ENCODE data around the gene RBBP8NL.
"Not testable (repeated sequence)": the region's sequence is repeated elsewhere in the genome, so short reads cannot be mapped to it uniquely, and the experiment has no call there.

The RBBP8NL gene

DNA sequence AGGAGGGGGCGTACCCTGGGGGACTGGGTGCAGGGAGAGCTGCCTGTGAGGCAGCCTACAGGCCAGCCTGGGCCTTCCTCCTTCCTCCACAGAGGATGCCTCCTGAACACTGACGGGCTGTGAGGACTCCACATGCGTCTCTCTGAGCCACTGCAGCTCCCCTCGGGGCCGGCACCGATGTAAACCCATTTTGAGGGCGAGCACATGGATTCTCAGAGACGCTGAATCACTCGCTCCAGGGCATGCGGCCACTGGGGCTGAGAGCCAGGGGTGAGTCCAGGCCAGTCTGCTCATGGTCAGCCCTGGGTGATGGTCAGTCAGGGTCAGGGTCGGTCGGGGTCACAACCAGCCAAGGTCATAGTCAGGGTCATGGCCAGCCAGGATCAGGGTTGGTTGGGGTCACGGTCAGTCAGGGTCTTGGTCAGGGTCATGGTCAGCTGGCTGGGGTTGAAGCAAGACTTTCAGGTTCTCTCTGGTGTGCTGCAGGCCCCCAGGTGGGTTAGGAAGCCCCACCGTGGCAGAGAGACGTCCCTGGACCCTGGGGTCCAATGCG, 14.7 kb upstream of the RBBP8NL start:
- no peak for DNase-seq

DNA sequence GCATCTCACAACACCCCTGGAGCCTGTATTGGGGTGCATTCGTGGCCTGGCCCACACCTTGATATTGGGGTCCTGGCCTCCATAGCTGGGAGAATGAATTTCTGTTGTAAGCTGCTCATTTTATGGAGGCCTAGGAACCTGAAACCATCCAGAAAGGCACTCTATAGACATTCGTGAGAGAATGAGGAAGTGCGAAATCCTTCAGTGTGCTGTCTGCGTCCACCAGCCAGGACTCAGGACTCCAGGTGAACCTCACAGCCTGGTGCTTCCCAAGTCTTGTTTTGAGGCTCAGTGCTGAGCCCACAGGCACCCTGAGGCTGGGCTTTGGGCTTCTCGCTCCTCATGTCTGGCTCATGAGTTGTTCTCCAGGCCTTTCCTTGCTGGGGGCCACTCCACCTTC, 11.9 kb upstream of the RBBP8NL start:
- no peak for DNase-seq

DNA sequence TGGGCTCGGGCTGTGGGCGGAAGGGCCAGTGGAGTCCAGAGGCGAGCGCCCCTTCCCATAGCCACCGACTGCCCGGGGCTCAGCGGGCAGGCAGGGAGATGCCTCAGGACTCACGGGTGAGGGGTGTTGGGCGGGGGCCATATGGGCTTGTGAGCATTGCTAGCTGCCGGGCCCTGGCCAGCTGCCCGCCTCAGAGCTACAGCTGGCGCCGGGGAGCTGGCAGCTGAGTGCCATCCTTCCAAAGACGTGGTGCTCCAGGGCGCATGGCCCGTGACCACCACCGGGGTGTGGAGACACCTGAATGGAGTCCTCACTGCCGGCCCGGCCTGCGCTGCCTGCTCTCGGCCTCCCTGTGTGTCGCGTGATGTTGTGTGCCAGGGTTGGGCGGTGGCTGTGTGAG, 10.6 kb upstream of the RBBP8NL start:
- no peak for DNase-seq

DNA sequence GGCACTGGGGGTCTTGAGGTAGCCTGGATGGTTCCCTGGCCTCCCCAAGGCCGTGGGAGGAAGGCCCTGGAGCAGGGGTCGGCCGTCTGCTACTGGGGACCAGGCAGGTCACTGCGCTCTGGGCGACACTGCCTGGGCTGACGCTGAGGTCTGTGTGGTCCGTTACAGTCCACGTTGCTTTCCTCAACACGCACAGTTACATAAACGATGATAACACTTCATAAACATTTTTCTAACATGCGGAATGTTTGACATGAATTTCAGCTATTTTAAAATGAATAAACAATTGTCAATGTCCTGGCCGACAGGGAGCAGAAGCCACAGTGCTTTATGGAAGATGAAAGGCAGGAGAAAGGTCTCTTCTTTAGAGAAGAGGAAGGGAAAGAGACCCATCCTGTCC, 10.2 kb upstream of the RBBP8NL start:
- no peak for DNase-seq

DNA sequence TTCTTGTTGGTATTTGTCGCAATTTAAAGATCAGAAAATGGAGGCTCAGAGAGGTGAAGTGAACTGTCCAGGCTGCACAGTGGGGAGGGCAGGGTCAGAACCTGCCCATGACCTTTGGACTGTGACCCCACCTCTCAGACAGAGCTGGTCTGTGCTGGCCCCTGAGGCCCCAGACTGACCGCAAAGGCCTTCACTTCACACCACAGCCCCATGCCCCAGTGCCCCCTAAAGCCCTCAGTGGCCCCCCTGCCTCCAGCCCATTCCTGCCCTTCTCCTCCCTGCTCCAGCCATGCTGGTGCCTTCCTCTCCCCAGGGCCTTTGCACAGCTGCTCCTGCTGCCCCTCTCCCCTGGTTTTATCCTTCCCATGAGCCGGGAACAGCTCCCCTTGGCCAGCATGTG, 9.4 kb upstream of the RBBP8NL start:
- DNase-seq: no peak

DNA sequence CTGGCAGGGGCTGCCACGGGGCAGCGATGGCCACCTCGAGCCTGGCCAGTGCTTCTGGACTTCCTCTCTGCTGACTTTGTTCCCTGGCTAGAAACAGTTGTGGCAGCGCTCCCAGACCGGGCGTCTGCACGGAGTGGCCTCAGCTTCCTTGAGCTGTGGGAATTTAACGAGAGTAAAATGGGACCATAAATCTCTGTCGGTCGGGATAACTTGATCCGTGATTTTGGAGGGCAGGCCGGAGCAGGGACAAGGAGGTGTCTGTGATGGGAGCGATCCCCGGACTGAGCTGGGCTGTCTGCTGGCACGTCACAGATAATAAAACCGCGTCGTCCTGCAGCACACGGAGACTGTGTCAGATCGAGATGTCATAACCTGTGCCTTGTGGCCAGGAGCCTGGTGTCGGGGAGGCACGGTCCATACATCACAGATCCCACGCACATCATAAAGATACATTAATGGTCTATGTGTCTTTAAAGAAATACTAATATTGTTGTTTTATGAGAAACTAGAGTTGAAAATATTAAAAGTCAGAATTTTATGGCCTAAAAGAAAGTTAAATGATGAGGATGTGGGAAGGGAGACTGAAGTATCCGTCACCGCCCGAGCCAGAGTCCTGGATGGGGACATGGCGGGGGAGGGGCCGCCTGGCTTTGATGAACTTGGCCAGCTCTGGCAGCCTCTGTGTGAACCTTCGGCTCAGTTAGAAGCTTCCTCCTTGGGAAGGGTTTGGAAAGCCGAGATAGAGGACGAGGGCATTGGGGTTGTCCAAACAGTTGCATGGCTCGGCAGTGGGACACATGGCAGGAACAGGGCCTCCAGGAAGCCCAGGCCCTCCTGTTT, 6.5 kb upstream of the RBBP8NL start:
- DNase-seq: peak; percentile 16

DNA sequence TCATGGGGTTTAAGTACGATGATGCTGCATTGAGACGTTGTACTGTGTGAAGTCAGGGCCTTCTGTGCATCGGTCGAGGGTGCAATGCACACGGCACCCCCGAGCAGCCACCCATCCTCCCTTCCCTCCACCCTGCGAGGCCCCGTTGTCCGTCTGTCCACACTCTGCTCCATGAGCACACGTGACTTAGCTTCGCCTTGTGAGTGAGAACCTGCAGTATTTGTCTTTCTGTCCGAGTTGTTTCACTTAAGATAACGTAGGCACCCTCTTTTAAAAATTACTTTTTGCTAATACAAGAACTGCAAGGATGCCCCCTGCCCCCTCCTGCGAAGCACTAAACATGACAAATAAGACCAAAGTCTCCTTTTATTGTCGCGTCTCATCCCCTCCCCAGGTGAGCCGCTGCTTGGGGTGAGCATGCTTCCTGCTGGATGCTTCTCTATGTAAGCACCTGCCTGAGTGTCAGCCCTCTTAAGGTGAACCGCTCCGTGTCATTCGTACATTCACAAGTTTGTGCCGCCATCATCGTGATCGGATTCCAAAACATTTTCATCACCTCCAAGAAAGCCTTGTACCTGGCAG, 3.6 kb upstream of the RBBP8NL start:
- DNase-seq: no peak

DNA sequence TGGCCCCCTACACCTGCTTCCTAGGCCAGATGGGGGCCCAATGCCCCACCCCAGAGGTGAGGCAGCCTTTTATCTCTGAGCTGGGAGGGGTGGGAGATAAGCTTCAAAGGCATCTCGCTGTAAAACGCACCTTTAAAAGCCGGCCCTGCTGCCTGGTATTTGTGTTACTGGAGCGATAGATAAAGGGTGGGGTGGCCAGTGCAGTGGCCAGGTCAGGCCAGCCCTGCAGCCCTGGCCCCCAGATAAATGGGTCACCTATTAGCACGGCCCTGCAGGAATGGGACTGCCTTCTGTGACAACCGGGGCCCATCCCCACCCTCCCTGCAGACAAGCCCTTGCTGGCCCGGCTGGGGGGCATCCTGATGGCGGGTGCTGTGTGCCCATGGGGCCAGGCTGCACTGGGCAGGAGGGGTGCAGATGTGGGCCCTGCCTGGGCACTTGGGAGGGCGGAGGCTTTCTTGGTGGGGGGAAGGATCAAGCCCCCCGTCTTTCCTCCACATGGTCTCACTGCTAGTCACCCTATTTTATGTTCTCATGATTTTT, 3.0 kb upstream of the RBBP8NL start:
- DNase-seq: no peak

DNA sequence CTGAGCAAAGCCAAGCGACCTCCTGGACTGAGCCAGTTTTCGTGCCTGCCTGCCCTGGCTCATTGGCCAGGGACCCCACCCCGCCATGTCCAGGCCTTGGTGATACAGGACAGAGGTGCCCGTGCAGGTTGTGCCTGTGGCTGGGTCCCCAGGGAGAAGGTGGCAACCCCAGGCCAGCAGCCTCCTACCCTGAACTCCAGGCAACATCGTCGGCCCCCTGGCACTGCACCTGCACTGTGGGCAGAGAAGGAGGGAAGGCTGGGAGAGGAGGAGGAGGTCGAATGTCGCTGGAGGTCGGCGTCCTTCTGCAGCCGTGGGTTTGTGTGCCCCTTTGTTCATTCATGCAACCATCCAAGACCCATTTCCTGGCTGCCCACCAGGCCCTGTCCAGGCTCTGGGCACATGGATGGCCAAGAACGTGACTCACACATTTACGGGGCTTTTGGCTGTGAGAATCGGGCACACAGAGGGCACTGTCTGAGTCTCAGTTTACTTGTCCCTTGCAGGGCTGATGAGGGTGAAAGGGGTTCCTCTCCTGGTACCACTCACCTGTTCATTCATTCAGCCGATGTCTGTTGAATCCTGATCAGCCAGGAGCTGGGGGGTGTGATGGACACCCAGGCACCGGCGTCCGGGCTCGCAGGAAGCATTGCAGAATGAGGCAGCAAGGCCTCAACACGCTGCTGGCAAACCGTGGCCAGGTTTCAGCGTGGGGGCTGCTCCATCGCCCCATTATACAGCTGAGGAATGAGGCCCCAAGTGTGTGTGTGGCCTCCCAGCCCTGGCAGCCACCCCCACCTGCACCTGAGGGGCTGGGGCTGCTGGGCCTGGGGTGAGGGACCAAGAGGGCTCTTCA, 2.3 kb upstream of the RBBP8NL start:
- no peak for DNase-seq

DNA sequence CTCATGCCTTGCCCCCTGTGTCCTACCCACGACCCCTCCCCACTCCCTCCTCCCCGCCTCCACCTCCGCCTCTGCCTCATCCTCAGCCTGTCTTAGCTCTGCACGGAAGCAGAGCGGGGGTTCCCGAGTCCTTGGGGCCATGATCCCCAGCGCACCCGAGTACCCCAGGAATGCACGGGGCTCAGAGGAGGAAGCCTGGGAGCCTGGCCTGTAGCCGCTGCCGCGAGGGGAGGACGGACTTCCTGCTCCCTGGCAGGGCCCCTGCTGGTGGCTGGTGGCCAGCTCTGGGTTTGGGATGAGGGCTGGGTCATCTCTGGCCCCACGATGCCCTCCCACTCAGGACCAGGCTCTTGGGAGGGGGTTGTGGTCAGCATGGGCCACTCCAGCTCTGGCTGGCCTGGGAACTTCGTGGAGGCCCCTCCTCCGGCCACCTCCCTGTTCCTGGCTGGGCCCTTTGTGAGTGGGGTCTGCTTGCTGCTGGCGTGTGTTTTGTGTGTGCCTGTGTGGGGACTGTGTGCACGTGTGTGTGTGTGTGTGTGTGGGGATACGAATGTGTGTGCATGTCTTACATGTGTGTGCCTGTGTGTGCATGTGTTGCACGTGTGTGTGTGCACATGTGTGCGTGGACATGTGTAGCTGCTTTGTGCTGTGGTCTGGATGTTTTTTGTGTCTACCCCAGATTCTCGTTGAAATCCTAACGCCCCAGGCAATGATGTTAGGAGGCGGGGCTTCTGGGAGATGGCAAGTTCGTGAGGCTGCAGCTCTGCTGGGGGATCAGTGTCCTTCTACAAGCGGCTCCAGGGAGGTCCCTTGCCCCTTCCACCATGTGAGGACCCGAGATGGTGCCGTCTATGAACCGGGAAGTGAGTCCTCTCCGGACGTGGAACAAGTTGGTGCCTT, 1.3 kb upstream of the RBBP8NL start:
- no peak for DNase-seq

DNA sequence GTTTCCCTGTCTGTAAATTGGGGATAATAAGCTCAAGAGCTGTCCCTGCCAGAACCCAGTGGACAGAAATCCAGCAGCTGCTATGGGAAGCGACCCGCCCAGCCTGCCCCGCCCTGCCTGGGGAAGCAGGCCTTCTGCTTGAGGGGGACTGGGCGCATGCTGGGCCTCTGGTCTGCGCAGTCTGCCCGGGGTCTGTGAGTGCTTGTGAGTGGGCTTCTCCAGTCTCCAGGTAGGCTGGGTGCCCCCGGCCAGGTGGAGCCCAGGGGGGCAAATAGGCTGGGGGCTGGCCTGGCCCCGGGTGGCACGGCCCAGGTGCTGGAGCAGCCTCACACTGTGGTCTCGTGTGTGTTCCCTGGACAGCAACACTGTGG, 648 bp upstream of the RBBP8NL start:
- no peak for DNase-seq

DNA sequence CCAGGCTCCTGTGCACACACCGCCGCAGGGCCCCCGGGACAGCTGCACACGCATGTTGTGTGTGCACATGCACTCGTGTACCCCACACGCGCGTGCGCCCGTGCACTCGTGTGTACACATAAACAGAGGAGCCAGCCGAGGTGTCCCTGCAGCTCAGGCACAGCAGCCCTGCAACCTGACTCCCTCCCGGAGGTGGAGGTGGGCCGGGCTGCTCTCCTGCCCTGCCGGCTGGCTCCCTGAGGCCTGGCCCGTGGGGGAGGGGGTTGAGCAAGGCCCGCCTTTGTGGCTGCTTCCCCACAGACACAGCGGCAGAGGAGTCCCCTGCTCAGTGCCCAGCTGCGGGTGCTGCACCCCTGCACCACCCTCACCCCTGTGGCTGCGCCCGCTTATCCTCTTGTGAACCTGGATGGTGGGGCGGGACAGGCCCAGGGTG, 624 bp downstream of the RBBP8NL start:
- no peak for DNase-seq

DNA sequence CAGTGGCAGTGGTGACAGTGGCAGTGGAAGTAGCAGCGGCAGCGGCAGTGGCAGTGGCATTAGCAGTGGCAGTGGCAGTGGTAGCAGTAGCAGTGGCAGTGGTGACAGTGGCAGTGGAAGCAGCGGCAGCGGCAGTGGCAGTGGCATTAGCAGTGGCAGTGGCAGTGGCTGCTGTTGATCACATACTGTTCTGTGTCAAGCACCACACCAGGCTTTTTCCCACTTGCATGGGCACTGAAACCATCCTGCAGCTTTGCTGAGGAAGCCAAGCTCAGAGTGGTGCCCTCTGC, 1.3 kb downstream of the RBBP8NL start:
- not testable (repeated sequence) for DNase-seq

DNA sequence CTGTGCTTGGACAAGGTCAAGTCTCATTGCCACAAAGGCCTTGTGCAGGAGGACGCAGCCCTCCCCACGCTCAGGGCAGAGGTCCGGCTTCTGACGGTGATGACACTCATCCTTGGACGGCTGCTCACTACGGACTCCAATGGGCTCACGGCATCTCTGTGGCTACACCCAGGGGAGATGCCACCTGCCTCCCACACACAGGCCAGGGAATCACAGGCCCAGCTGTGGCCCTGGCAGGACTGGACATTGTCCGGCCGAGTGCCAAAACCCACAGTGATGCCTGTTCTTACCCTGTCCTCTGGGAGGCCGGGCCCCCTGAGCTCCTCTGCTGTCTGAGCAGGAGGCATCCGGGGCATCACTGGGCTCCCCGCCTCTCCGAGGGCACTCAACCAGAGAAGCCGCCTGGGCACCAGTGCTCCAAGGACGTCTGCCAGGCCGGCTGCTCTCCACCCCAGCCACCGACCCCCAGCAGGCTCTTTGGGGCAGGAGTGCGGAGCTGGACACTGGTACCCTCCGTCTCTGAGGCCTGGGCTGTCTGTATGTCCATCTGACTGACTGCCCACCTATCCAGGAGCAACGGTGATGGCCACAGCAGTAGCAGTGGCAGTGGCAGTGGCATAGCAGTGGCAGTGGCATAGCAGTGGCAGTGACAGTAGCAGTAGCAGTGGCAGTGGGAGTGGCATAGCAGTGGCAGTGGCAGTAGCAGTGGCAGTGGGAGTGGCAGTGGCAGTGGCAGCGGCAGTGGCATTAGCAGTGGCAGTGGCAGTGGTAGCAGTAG, 1.9 kb downstream of the RBBP8NL start:
- DNase-seq: no peak

DNA sequence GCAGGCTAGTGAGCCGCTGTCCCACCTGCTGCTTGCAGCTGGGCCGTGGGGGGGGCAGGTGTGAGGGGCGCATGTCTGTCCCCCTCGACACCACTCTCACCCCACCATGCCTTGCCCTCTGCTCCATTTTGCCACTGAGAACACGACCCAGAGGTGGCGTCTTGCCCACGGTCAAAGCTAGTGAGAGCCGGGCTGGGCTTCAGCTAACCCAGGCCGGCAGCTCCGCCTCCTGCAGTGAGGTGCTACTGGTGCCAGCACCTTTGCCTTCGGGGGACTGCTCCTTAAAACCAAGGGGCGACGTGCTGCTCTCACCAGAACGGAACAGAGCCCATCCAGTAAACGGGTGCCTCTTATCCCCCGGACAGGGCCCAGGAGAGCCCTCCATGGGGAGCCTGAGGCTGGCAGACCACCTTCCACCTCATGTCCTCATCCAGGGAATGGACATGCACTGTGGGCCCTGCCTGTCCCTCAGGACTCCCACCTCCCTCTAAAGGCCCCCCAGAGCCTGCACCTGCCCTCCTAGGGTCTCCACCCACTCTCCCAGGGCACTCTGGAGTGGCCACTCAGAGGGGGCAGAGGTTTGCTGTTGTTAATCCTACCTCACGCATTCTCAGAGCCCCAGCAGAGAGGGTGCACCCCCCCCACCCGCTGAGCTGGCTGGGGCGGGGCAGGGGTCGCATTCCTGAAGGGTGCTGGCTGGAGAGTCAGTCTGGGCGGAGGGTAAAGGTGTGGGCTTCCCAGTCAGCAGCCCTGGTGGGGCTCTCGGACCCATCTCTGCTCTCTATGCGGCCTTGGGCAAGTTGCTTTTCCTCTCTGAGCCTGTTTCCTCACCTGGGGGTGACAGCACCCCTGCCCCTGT, 2.9 kb downstream of the RBBP8NL start:
- DNase-seq: no peak

DNA sequence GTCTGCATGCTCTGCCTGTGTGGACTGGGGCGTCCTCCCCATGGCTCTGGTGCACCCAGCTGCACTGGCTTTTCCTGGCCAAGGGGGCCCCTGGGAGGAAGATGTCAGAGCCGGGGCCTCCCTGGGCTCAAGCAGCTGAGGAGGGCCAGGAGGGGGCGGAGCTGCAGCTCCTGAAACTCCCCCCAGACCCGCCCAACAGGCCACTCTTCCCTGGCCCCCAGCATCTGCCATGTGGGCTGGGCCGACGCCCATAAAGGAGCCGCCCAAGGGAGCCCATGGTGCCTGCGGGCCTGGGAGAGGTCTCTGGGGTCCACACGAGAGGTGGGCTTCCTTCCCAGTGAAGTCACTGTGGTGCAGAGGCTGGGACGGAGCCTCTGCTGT, 4.0 kb downstream of the RBBP8NL start:
- DNase-seq: no peak

DNA sequence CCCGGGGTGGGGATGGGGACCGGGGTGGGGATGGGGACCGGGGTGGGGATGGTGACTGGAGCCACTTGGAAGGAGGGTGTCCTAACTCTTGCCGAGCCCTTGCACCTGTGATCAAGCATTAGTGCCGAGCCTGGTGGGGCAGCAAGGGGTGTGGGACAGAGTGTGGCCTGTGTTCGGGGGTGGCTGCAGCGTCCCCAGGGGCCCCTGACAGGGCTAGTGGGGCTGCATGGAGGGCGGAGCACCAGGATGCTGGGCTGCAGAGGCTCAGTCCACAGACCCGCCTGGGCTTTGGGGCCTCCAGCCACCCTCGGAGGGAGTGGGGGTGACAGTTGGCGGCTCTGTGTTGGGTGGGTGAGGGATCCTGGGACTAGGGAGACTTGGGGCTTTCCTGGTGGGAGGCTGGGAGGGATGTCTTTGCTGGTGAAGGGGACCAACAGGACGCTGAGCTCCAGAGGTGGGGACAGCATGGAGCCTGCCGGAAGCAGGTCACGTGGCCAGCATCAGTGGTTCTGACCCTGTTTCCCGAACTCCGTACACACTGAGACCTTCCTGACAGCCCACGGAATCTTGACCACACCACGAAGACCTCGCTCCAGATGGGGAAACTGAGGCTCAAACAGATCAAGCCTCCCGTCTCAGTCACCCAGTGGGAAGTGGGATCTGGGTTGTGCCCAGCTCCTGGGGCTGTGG, 4.6 kb downstream of the RBBP8NL start:
- DNase-seq: no peak

DNA sequence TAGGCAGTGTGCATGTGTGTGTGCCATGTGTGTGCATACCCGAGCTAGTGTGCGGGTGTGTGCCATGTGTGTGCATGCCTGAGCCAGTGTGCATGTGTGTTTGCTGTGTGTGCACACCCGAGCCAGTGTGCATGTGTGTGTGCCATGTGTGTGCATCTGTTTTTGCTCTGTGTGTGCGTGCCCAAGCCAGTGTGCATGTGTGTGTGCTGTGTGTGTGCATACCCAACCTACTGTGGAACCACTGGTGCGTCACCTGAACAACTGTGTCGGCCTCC, 5.7 kb downstream of the RBBP8NL start:
- no peak for DNase-seq

DNA sequence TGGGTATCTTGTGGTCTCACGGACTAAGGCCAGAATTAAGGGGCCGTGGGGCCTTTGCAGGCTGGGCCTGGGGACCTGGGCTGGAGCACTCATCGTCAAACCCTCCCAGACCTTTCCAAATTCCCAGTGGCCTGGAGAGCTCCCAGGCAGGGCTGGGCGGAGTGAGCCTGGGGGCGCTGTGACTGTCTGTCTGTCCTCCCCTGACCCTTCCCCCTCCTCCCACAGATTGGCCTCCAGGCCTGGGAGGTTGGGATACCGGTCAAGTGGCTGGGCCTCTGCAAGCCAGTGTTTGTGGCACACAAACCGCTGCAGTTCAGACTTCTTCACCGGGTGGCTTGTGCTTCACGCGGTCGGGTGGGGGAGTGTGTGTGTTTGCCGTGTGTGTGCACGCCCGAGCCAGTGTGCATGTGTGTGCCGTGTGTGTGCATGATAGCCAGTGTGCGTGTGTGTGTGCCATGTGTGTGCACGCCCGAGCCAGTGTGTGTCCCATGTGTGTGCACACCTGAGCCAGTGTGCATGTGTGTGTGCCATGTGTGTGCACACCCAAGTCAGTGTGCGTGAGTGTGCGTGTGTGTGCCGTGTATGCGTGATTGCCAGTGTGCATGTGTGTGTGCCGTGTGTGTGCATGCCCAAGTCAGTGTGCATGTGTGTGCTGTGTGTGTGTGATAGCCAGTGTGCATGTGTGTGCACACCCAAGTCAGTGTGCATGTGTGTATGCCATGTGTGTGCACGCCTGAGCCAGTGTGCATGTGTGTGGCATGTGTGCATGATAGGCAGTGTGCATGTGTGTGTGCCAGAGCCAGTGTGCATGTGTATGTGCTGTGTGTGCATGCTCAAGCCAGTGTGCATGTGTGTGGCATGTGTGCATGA, 6.3 kb downstream of the RBBP8NL start:
- DNase-seq: no peak
